GM12878 (cell line): ENCODE data around the gene TMPRSS11B. TPM values are rescaled to one million over a fixed set of nuclear protein-coding genes. Genes with fewer than 3 reads are reported as not detected.
"Not testable (repeated sequence)": the region's sequence is repeated elsewhere in the genome, so short reads cannot be mapped to it uniquely, and the experiment has no call there.

ENCODE experiments used
- ATAC-seq: fragments of 200-7000 bp; cut with Tn5 transposase; 3 replicates; pipeline ENCODE4 v1.9.1; 2020; ENCODE audit warnings: mild to moderate bottlenecking, moderate library complexity
- BruUV-seq: library from RNA; stranded (reverse); fragments of 400-500 nt; replicated peaks from 2 replicates; lab custom pipeline; 2021; lab: Mats Ljungman, UMichigan
- CTCF ChIA-PET: fragments of 300-600 bp; sonication (Branson Sonifier 250); formaldehyde crosslinking; extraction: SDS; loops from one replicate; lab custom pipeline; 2021; ENCODE audit warnings: inconsistent platforms; lab: Yijun Ruan, JAX
- POLR2A ChIA-PET: fragments of 350-600 bp; formaldehyde crosslinking; extraction: SDS; loops from one replicate; lab custom pipeline; 2021; ENCODE audit warnings: inconsistent platforms; lab: Charles Lee
- RAD21 ChIA-PET: fragments of 300-600 bp; sonication (Branson Sonifier 250); formaldehyde crosslinking; loops from one replicate; lab custom pipeline; 2023; ENCODE audit warnings: antibody characterized with exemption; ENCODE audit not compliant: unreplicated experiment; lab: Charles Lee
- SMC1A ChIA-PET: fragments of 300-600 bp; sonication (Branson Sonifier 250); formaldehyde crosslinking; loops from one replicate; lab custom pipeline; 2023; ENCODE audit not compliant: unreplicated experiment, uncharacterized antibody; lab: Charles Lee
- DNase-seq: peaks from one replicate; pipeline ENCODE4 v3.0.0-alpha.2; 2011; ENCODE audit warnings: low read depth, low spot score
- FAIRE-seq: peaks from 3 replicates; lab custom pipeline; 2011; peaks lifted over from hg19 to GRCh38; lab: Jason Lieb, UNC
- H2AFZ ChIP-seq: 2 replicates; pipeline ENCODE4 v1.6.0; 2011; ENCODE audit warnings: low read depth, low read length, control low read depth; ENCODE audit not compliant: control insufficient read depth
- H3K27ac ChIP-seq: 2 replicates; pipeline ENCODE4 v1.5.1; 2011; ENCODE audit warnings: control low read depth; ENCODE audit not compliant: control insufficient read depth, insufficient read depth
- H3K27me3 ChIP-seq, 2 experiments: replicated peaks in 1 of 2; 2 replicates each; pipeline versions ENCODE4 v1.6.0 to v1.6.1; 2011; ENCODE audit warnings: low read length in 1 of 2; ENCODE audit not compliant: control insufficient read depth in 2 of 2, insufficient read depth in 2 of 2
- H3K36me3 ChIP-seq, 2 experiments: 2 replicates each; pipeline ENCODE4 v1.5.1; 2011; ENCODE audit warnings: low read length in 1 of 2; ENCODE audit not compliant: control insufficient read depth in 2 of 2, insufficient read depth in 2 of 2
- H3K4me1 ChIP-seq: 2 replicates; pipeline ENCODE4 v1.6.1; 2011; ENCODE audit warnings: mild to moderate bottlenecking, low read length, moderate library complexity, mixed read lengths; ENCODE audit not compliant: control insufficient read depth, insufficient read depth
- H3K4me2 ChIP-seq: 2 replicates; pipeline ENCODE4 v1.6.0; 2011; ENCODE audit warnings: control low read depth; ENCODE audit not compliant: control insufficient read depth, insufficient read depth
- H3K4me3 ChIP-seq: fragments of 200-600 bp; sonication (generic); 2 replicates; pipeline ENCODE4 v1.5.1; 2016
- H3K79me2 ChIP-seq: 2 replicates; pipeline ENCODE4 v1.6.0; 2011; ENCODE audit warnings: low read length; ENCODE audit not compliant: control insufficient read depth, insufficient read depth
- H3K9ac ChIP-seq: 2 replicates; pipeline ENCODE4 v1.8.0; 2011; ENCODE audit warnings: low read length, control low read depth, mixed read lengths; ENCODE audit not compliant: control insufficient read depth, insufficient read depth
- H3K9me3 ChIP-seq: replicated peaks from 3 replicates; pipeline ENCODE4 v1.5.1; 2011; ENCODE audit warnings: mild to moderate bottlenecking, low read length; ENCODE audit not compliant: control insufficient read depth, insufficient read depth
- H4K20me1 ChIP-seq: 2 replicates; pipeline ENCODE4 v1.6.0; 2011; ENCODE audit not compliant: control insufficient read depth, insufficient read depth
- BMI1 ChIP-seq: fragments of 450-650 bp; IDR thresholded peaks from 2 replicates; pipeline ENCODE4 v1.6.1; 2016; ENCODE audit warnings: mild to moderate bottlenecking, moderate library complexity, borderline replicate concordance
- CBFB ChIP-seq: IDR thresholded peaks from 2 replicates; pipeline ENCODE4 v1.6.1; 2016; ENCODE audit warnings: antibody characterized with exemption, low read depth
- CHD1 ChIP-seq: IDR thresholded peaks from 2 replicates; pipeline ENCODE4 v1.6.1; 2012; ENCODE audit warnings: low read depth, low read length, improper control_type of control experiment
- CREB1 ChIP-seq: IDR thresholded peaks from 2 replicates; pipeline ENCODE4 v1.6.1; 2012; ENCODE audit warnings: low read depth, mild to moderate bottlenecking, inconsistent platforms
- HDGF ChIP-seq: fragments of 450-650 bp; IDR thresholded peaks from 2 replicates; pipeline ENCODE4 v1.6.1; 2016; ENCODE audit warnings: antibody characterized with exemption
- NFXL1 ChIP-seq: fragments of 450-650 bp; IDR thresholded peaks from 2 replicates; pipeline ENCODE4 v1.6.1; 2017; ENCODE audit warnings: antibody characterized with exemption, mild to moderate bottlenecking, borderline replicate concordance
- PRDM15 ChIP-seq: fragments of 450-650 bp; formaldehyde crosslinking; IDR thresholded peaks from 2 replicates; pipeline ENCODE4 v1.4.0; 2020; ENCODE audit warnings: mild to moderate bottlenecking, moderate library complexity
- RELB ChIP-seq: fragments of 450-650 bp; IDR thresholded peaks from 2 replicates; pipeline ENCODE4 v1.6.1; 2017; ENCODE audit warnings: low read depth, mild to moderate bottlenecking, moderate library complexity
- SIX5 ChIP-seq: IDR thresholded peaks from 2 replicates; pipeline ENCODE4 v1.6.1; 2011; ENCODE audit warnings: mild to moderate bottlenecking, low read depth, low read length, moderate library complexity; ENCODE audit not compliant: severe bottlenecking
- TCF7 ChIP-seq: IDR thresholded peaks from 2 replicates; pipeline ENCODE4 v1.6.1; 2014; ENCODE audit warnings: antibody characterized with exemption, borderline replicate concordance
- WGBS: methylation state at CpG from one replicate; pipeline ENCODE4 v1.1.6; 2016; ENCODE audit warnings: low lambda C conversion rate; ENCODE audit not compliant: insufficient replicate concordance, insufficient coverage; ENCODE audit errors: missing lambda C conversion rate; 5-methylcytosine and 5-hydroxymethylcytosine counted together
- in situ Hi-C: fragments of 300-500 bp; cut with MboI; formaldehyde crosslinking; loops from 9 replicates; pipeline ENCODE4 v1.14.3; 2018; ENCODE audit warnings: mixed read lengths
- intact Hi-C: fragments of 100-400 bp; cut with micrococcal nuclease; formaldehyde crosslinking; loops from one replicate; pipeline ENCODE4 v1.14.2; 2022; ENCODE audit not compliant: unreplicated experiment
- polyA plus RNA-seq, 11 experiments: library from polyadenylated mRNA; depleted of rRNA in 4 of 11; unstranded in 6 of 11; stranded (reverse) in 5 of 11; fragments of >200 nt; fragmentation: Nextera tagmentation in 4 of 11; fragmentation: Illumina TruSeq in 1 of 11; extraction: Ambion mirVana in 4 of 11; extraction: Trizol in 1 of 11; gene quantifications; 1 replicate in 1 of 11; 2 replicates in 10 of 11; pipeline versions ENCODE4 v1.2.1 to v1.2.3, GENCODE V29; 2011 to 2016; ENCODE audit warnings: inconsistent platforms in 2 of 11, missing spikeins in 2 of 11, low read depth in 1 of 11
- total RNA-seq, 4 experiments: library from RNA; depleted of rRNA in 3 of 4; stranded (reverse); fragments of >200 nt in 3 of 4; fragmentation: Illumina TruSeq in 1 of 4; extraction: Trizol in 1 of 4; gene quantifications; 2 replicates each; pipeline versions ENCODE4 v1.2.1 to v1.2.3, GENCODE V29; 2013 to 2021

Gene TMPRSS11B
- total and polyA plus RNA-seq, 10 of the 15 experiments (the other 5 are each of a cell fraction or from before 2014, with no cell fraction given), result not detected

GRCh38 chr4:68283095-68283494 lies 37.6 kb upstream of the TMPRSS11B start (continued):
- TF ChIP-seq CREB1 (no peak), CHD1 (no peak), BMI1 (no peak), NFXL1 (no peak), CBFB (no peak), PRDM15 (CRISPR knock-in tag) (no peak), SIX5 (no peak), TCF7 (no peak), RELB (no peak), HDGF (no peak)

GRCh38 chr4:68281796-68282740 lies 36.6 kb upstream of the TMPRSS11B start:
- H4K20me1 ChIP-seq, DNase-seq, CTCF ChIA-PET, H3K9ac ChIP-seq, H3K4me2 ChIP-seq, RAD21 ChIA-PET, in situ Hi-C loops, H3K9me3 ChIP-seq, FAIRE-seq, ATAC-seq, H3K79me2 ChIP-seq, intact Hi-C loops, H2AFZ ChIP-seq, POLR2A ChIA-PET, H3K4me3 ChIP-seq, H3K4me1 ChIP-seq, H3K27ac ChIP-seq, H3K27me3 ChIP-seq, H3K36me3 ChIP-seq, BruUV-seq, SMC1A ChIA-PET: not testable (repeated sequence)
- 60% methylated on average over 10 of the region's 10 CpGs for WGBS
